NCI-H446 (cell line): ENCODE results near the gene FLRT1.

Source experiments
- DNase-seq, 2 experiments: peaks; one replicate each; lab custom pipeline; 2025; lab: John Stamatoyannopoulos, UW

The FLRT1 gene

GRCh38 chr11:64006398-64006797 is 29.3 kb upstream of the FLRT1 start:
- DNase-seq: no peak

GRCh38 chr11:64007160-64007628 is 28.5 kb upstream of the FLRT1 start:
- no peak for DNase-seq

- no peak for DNase-seq
These were observed 28.0 kb upstream of the FLRT1 start for GRCh38 chr11:64007629-64008282.

- no peak for DNase-seq
These were observed 27.3 kb upstream of the FLRT1 start for GRCh38 chr11:64008283-64008913.

GRCh38 chr11:64008914-64009633 is 26.7 kb upstream of the FLRT1 start:
- DNase-seq: no peak

- DNase-seq: no peak
These were observed 26.0 kb upstream of the FLRT1 start for GRCh38 chr11:64009710-64010109.

GRCh38 chr11:64010783-64011182 is 24.9 kb upstream of the FLRT1 start:
- DNase-seq: no peak

- DNase-seq: no peak
These were observed 24.4 kb upstream of the FLRT1 start for GRCh38 chr11:64011371-64011770.

GRCh38 chr11:64013141-64013896 is 22.4 kb upstream of the FLRT1 start:
- no peak for DNase-seq

- DNase-seq: no peak
These were observed 21.4 kb upstream of the FLRT1 start for GRCh38 chr11:64014356-64014755.

- DNase-seq: no peak
These were observed 20.2 kb upstream of the FLRT1 start for GRCh38 chr11:64015510-64015909.

- no peak for DNase-seq
These were observed 19.5 kb upstream of the FLRT1 start for GRCh38 chr11:64015935-64016845.

GRCh38 chr11:64017945-64018224 is 17.8 kb upstream of the FLRT1 start:
- no peak for DNase-seq

- no peak for DNase-seq
These were observed 17.4 kb upstream of the FLRT1 start for GRCh38 chr11:64018310-64018709.

GRCh38 chr11:64019106-64020037 is 16.4 kb upstream of the FLRT1 start:
- no peak for DNase-seq

GRCh38 chr11:64020976-64021756 is 14.6 kb upstream of the FLRT1 start:
- no peak for DNase-seq

- DNase-seq: peak in 1 of 2 experiments; percentile 84
These were observed 14.0 kb upstream of the FLRT1 start for GRCh38 chr11:64021757-64022093.

- peak in 1 of 2 experiments; percentile 57 for DNase-seq
These were observed 13.5 kb upstream of the FLRT1 start for GRCh38 chr11:64022125-64022784.
